Measurements from ENCODE around the gene SDC4.
"Not testable (repeated sequence)": the region's sequence is repeated elsewhere in the genome, so short reads cannot be mapped to it uniquely, and the experiment has no call there.

Gene SDC4

DNA sequence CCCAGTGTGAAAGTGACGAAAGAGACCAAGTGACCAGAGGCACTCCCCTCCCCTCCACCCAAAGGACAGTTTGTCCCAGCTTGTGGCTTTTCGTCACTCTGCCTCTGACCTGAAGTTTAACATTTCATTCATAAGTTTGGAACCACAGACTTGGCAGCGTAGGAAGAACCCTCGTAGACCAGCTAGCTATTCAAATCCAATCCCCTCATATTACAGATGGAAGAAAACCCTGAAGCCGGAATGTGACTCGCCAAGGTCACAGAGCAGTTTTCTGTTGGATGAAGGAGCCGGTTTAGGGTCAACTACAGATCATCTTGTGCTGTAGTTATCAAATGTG lies 10.8 kb upstream of the SDC4 start:
- DNase-seq (ENCODE audit: low spot score), result no peak
- in situ Hi-C loops (cut with MboI; ENCODE audit: low pct_unique_long_range_greater_than_20kb, low sequenced_read_pairs, unreplicated experiment), result loop anchor here (5.0 kb wide), 1 partner anchor 83 kb away; no protein-coding TSS in a partner anchor

DNA sequence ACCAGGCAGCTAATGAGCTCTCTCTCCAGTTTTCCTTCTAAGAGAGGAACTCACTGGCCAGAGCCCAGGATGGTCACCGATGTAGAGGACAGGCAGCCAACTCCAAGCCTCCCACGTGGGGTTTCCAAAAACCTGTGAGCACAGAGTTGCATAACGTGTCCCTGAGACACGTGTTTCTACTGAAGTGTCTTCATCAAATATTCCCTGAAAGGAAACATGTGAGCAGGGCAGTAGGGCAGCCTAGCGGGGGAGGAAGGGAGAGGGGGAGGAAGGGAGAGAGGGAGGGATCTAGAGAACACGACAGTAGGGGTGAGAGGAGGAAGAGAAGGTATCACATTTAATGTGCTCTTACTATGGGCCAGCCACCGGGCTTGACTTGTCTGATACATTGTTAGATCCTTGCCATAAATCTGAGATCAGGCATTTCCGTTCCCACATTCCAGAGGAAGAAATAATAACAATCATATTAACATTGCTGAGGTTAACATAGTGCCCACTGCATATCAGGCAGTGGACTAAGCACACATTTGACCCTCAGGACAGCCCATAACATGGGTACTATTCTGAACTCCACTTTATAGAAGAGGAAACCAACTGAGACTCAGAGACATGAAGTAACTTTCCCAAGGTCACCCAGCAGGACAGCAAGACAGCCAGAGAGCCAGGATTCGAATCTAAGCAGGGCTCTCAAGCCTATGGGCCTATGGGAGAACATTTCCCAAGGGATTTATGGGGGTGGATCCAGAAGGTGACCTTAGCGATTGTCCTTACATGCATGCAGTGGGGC lies 10.3 kb upstream of the SDC4 start:
- DNase-seq (ENCODE audit: low spot score), result no peak
- TF ChIP-seq, protein P1, sequence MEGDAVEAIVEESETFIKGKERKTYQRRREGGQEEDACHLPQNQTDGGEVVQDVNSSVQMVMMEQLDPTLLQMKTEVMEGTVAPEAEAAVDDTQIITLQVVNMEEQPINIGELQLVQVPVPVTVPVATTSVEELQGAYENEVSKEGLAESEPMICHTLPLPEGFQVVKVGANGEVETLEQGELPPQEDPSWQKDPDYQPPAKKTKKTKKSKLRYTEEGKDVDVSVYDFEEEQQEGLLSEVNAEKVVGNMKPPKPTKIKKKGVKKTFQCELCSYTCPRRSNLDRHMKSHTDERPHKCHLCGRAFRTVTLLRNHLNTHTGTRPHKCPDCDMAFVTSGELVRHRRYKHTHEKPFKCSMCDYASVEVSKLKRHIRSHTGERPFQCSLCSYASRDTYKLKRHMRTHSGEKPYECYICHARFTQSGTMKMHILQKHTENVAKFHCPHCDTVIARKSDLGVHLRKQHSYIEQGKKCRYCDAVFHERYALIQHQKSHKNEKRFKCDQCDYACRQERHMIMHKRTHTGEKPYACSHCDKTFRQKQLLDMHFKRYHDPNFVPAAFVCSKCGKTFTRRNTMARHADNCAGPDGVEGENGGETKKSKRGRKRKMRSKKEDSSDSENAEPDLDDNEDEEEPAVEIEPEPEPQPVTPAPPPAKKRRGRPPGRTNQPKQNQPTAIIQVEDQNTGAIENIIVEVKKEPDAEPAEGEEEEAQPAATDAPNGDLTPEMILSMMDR (IDR thresholded peaks at IDR 0.05; ENCODE audit: extremely low read depth, insufficient read depth, missing control alignments), result no peak
- in situ Hi-C loops (cut with MboI; ENCODE audit: low pct_unique_long_range_greater_than_20kb, low sequenced_read_pairs, unreplicated experiment), result loop anchor here (5.0 kb wide), 1 partner anchor 84 kb away; no protein-coding TSS in a partner anchor

More for the DNA sequence above, 10.8 kb upstream of the SDC4 start:
- TF ChIP-seq, protein P1 (IDR thresholded peaks at IDR 0.05; ENCODE audit: extremely low read depth, insufficient read depth, missing control alignments), result no peak

DNA sequence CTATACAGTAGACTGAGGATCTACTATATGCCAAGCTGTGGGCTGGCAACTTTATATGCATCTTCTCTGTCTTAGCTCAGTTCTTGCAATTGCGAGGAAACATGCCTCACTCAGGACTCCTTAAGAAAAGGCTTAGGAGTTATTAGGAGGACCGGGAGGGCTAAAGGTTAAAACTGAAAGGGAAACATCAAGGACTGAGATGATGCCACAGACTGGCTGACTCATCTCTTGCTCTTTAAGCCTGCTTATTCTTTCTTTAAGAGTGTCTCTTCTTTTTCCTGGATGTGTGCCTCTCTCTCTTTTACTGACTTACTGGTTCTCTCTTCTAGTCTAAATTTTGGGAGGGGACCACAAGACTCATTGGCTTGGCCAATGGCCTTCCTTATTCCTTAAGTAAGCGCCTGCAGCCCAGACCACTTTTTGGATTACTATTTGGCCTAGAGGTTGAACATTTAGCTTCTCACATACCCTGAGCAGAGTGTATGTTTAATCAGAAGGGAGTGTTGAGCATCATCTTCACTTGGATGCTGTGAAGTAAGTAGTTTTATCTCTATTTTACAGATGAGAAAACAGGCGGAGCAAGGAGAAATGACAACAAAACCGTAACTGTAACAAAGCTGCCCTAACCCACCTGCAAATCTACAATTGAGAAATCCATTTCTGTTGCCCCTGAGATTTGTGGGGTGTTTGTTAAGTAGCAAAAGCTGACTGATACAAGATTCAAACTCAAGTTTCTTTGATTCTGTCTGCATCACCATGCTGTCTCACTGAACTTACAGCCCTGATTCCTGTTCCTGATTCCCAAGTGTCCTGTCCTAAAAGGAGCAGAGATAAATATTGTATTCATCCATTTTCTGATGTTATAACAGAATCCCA lies 7.2 kb upstream of the SDC4 start:
- DNase-seq (ENCODE audit: low spot score), result no peak
- in situ Hi-C loops (cut with MboI; ENCODE audit: low pct_unique_long_range_greater_than_20kb, low sequenced_read_pairs, unreplicated experiment), result loop anchor here (5.0 kb wide), 1 partner anchor 87 kb away; no protein-coding TSS in a partner anchor
- TF ChIP-seq, protein P1 (IDR thresholded peaks at IDR 0.05; ENCODE audit: extremely low read depth, insufficient read depth, missing control alignments), result no peak

DNA sequence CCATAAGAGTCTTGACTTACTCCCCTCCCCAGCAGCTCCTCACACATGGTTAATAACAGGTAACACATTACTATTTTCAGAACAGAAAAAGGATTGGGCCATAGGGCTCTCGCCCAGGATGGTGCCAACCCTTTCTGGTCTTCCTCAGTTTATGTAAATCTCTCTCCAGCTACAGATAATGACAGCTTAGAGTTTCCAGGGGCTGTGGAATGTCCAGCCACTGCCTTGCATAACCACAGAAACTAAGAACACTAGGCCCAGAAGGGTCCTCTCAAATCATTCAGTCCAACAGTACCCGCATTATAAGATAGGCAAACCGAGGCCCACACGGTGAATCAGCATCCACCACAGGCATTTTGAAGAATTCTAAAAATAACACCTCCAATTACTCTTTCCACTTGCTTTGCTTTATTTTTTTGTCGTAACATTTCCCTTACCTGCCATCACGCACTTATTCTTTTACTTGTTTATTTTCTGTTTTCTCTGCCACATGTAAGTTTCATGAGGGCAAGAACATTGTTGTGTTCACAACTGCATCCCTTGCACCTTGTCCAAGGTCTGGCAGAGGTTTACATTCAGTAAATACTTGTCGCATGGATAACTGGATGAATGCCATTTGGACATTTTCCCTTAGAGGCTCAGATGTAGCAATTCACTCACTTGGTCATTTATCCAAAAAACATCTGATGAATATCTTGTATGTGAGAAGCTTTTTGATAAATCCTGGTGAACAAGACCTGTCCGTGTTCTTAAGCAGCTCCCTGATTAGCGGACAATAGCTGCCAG lies 6.4 kb upstream of the SDC4 start:
- TF ChIP-seq, protein P1 (IDR thresholded peaks at IDR 0.05; ENCODE audit: extremely low read depth, insufficient read depth, missing control alignments), result no peak
- DNase-seq (ENCODE audit: low spot score), result no peak
- in situ Hi-C loops (cut with MboI; ENCODE audit: low pct_unique_long_range_greater_than_20kb, low sequenced_read_pairs, unreplicated experiment), result loop anchor here (5.0 kb wide), 1 partner anchor 88 kb away; no protein-coding TSS in a partner anchor

DNA sequence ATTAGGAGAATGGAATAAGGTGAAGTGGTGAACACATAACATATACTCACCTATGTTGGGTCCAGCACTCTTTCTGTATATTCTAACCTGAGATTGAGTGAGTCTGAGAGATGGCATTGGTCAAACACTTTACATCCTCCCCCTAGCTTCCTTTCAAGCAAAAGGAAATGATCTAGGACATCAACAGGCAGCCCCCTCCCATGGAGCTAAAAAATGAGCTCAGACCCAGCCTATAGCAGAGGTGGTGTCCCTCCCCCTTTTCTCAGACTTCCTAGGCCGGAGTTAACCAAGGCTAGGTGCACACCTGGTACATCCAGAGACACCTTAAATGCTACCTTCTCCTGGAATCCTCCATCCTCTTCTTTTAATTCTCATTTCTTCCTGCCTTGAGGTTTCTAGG lies 5.5 kb upstream of the SDC4 start:
- in situ Hi-C loops (cut with MboI; ENCODE audit: low pct_unique_long_range_greater_than_20kb, low sequenced_read_pairs, unreplicated experiment), result no loop called here
- TF ChIP-seq, protein P1 (IDR thresholded peaks at IDR 0.05; ENCODE audit: extremely low read depth, insufficient read depth, missing control alignments), result no peak

DNA sequence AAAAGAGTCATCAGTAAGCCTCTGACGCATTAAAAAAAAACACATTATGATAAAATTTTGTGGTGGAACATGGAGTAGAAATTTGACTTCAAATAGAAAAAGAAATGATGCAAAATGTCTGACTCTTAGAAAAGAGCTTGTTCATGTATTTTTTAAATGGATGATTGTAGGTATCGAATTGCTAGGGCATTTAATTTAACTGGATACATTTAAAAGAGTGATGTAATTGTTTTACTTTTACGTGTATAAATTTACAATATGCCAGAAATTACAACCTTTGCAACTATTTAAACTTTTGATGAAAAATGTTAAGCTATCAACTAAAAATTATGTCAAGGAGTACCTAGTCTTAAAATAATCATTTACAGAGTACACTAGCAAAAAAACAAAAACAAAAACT lies 4.5 kb upstream of the SDC4 start:
- TF ChIP-seq, protein P1 (IDR thresholded peaks at IDR 0.05; ENCODE audit: extremely low read depth, insufficient read depth, missing control alignments), result no peak
- in situ Hi-C loops (cut with MboI; ENCODE audit: low pct_unique_long_range_greater_than_20kb, low sequenced_read_pairs, unreplicated experiment), result no loop called here
- DNase-seq (ENCODE audit: low spot score), result no peak

More for the DNA sequence above, 5.5 kb upstream of the SDC4 start:
- no peak for DNase-seq (ENCODE audit: low spot score)

DNA sequence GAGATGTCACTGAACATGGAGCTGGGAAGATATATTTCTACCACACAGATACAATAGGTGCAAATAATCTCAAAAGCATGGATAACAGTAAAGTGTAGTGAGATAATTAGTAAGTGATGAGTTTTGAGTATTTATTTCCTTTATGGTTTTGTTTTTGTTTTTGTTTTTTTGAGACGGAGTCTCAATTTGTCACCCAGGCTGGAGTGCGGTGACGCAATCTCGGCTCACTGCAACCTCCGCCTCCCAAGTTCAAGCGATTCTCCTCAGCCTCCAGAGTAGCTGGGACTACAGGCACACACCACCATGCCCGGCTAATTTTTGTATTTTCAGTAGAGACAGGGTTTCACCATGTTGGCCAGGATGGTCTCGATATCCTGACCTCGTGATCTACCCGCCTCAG lies 2.6 kb upstream of the SDC4 start:
- in situ Hi-C loops (cut with MboI; ENCODE audit: low pct_unique_long_range_greater_than_20kb, low sequenced_read_pairs, unreplicated experiment); DNase-seq (ENCODE audit: low spot score): not testable (repeated sequence)
